Measurements from ENCODE around the gene HACL1.
A peak's percentile ranks its signal among the peaks of the same experiment; 100 is the strongest.

HACL1 gene

GRCh38 chr3:15612001-15612400 is 10.6 kb upstream of the HACL1 start:
- Histone ChIP-seq H3K79me1 (ENCODE audit: low read length) (no peaks in the 10 kb centered on the region), H2BK120ac (ENCODE audit: insufficient read depth, low read length, poor library complexity) (no peak overlapping the region), H3K18ac (ENCODE audit: low read length) (no peak overlapping the region), H3K27ac (ENCODE audit: low read depth, low read length) (no peak overlapping the region), H3K9ac (ENCODE audit: low read length) (no peak overlapping the region), H2BK12ac (ENCODE audit: low read length) (no peak overlapping the region), H2AK5ac (ENCODE audit: low read length) (no peak overlapping the region), H3K14ac (ENCODE audit: low read length) (no peak overlapping the region), H3K79me2 (ENCODE audit: control insufficient read depth, insufficient read depth, low read length, poor library complexity) (no peaks in the 10 kb centered on the region), H2AFZ (ENCODE audit: insufficient read depth, low read length, poor library complexity) (no peak overlapping the region), H3K4ac (ENCODE audit: low read depth, low read length) (no peak overlapping the region), H3K4me3 (ENCODE audit: low read depth, low read length) (no peak overlapping the region), H4K12ac (ENCODE audit: low read depth, low read length) (no peak overlapping the region), H3K36me3 (ENCODE audit: control insufficient read depth in 1 of 2, insufficient read depth in 2 of 2, low read length in 2 of 2) (no peaks in the 10 kb centered on the region), H3K27me3 (ENCODE audit: insufficient read depth, low read length) (no peaks in the 10 kb centered on the region), H4K91ac (ENCODE audit: low read depth, low read length) (no peak overlapping the region), H3K4me1 (ENCODE audit: control insufficient read depth in 1 of 2, insufficient read depth in 2 of 2, low read length in 2 of 2) (no peaks in the 10 kb centered on the region), H3K9me3 (ENCODE audit: insufficient read depth, low read depth, low read length) (no peaks in the 10 kb centered on the region), H2BK5ac (ENCODE audit: low read depth, low read length, poor library complexity) (no peak overlapping the region), H4K8ac (ENCODE audit: low read depth, low read length) (no peak overlapping the region), H3K4me2 (ENCODE audit: low read length) (no peak overlapping the region), H3K23ac (ENCODE audit: low read length) (no peak overlapping the region)
- DNase-seq, result no peak
- no CpG with 5 or more reads among the region's 1 CpG for WGBS (ENCODE audit: extremely low coverage, insufficient coverage, insufficient read length)

DNA sequence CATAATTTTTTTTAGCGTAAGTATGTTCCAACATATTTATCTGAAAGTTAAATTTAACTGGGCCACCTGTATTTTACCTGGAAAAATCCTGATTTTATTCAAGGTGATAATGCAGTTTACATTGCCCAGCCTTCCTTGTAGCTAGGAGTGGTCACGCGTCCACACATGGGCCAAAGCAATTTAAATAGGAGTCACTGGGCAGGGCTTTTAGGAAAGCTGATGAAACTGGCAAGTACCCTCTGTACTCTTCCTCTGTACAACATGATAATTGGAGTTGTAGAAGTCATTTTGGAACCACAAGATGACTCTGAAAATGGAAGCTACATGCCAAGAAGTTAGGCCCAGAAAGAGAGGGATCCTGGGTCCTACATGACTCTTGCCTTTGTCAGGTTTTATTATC is 9.6 kb upstream of the HACL1 start:
- WGBS (ENCODE audit: extremely low coverage, insufficient coverage, insufficient read length), result no CpG with 5 or more reads among the region's 3 CpGs
- Histone ChIP-seq H3K9me3 (ENCODE audit: insufficient read depth, low read depth, low read length) (no peaks in the 10 kb centered on the region), H2BK5ac (ENCODE audit: low read depth, low read length, poor library complexity) (no peak overlapping the region), H3K18ac (ENCODE audit: low read length) (no peak overlapping the region), H2AK5ac (ENCODE audit: low read length) (no peak overlapping the region), H3K4me1 (ENCODE audit: control insufficient read depth in 1 of 2, insufficient read depth in 2 of 2, low read length in 2 of 2) (no peaks in the 10 kb centered on the region), H4K91ac (ENCODE audit: low read depth, low read length) (no peak overlapping the region), H2AFZ (ENCODE audit: insufficient read depth, low read length, poor library complexity) (no peak overlapping the region), H2BK12ac (ENCODE audit: low read length) (no peak overlapping the region), H3K79me2 (ENCODE audit: control insufficient read depth, insufficient read depth, low read length, poor library complexity) (no peaks in the 10 kb centered on the region), H3K36me3 (ENCODE audit: control insufficient read depth in 1 of 2, insufficient read depth in 2 of 2, low read length in 2 of 2) (no peaks in the 10 kb centered on the region), H3K79me1 (ENCODE audit: low read length) (no peaks in the 10 kb centered on the region), H3K23ac (ENCODE audit: low read length) (no peak overlapping the region), H3K14ac (ENCODE audit: low read length) (no peak overlapping the region), H3K27me3 (ENCODE audit: insufficient read depth, low read length) (no peaks in the 10 kb centered on the region), H3K27ac (ENCODE audit: low read depth, low read length) (no peak overlapping the region), H3K9ac (ENCODE audit: low read length) (no peak overlapping the region), H4K8ac (ENCODE audit: low read depth, low read length) (no peak overlapping the region), H2BK120ac (ENCODE audit: insufficient read depth, low read length, poor library complexity) (no peak overlapping the region), H3K4me3 (ENCODE audit: low read depth, low read length) (no peak overlapping the region), H3K4me2 (ENCODE audit: low read length) (no peak overlapping the region), H3K4ac (ENCODE audit: low read depth, low read length) (no peak overlapping the region), H4K12ac (ENCODE audit: low read depth, low read length) (no peak overlapping the region)
- no peak for DNase-seq

DNA sequence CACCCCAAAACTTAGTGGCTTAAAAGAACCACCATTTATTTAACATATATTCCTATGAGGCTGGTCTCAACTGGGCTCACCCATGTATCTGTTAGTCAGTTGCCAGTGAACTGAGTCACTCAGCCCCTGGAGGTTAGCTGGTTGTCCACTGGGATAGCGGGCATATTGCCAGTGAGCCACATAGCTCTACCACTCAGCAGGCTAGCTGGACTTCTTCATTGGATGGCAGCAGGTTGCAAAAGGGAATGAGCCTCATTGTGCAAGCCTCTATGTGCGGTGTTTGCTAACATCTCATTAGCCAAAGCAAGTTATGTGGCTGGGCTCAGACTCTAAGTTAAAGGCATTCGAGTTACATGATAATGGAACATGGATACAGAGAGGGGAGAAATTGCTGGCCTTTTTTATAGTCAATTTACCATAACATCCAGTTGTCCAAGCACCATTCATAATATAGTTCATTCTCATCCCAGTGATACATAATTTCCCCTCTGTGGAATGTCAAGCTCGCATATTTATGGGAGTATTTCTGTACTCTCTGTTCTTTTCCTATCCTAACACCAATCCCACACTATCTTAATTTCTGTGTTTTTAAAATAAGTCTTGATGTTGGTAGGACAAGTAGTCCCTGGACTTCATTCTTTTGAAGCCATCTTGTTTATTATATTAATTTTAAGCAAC is 8.9 kb upstream of the HACL1 start:
- H3K79me2 ChIP-seq (ENCODE audit: control insufficient read depth, insufficient read depth, low read length, poor library complexity), result no peaks in the 10 kb centered on the region
- H3K9me3 ChIP-seq (ENCODE audit: insufficient read depth, low read depth, low read length), result no peaks in the 10 kb centered on the region
- H3K4ac ChIP-seq (ENCODE audit: low read depth, low read length), result no peak overlapping the region
- no peak overlapping the region for H3K4me3 ChIP-seq (ENCODE audit: low read depth, low read length)
- no peaks in the 10 kb centered on the region for H3K36me3 ChIP-seq (ENCODE audit: control insufficient read depth in 1 of 2, insufficient read depth in 2 of 2, low read length in 2 of 2)
- no peaks in the 10 kb centered on the region for H3K4me1 ChIP-seq (ENCODE audit: control insufficient read depth in 1 of 2, insufficient read depth in 2 of 2, low read length in 2 of 2)
- H3K27me3 ChIP-seq (ENCODE audit: insufficient read depth, low read length), result no peaks in the 10 kb centered on the region
- H2BK12ac ChIP-seq (ENCODE audit: low read length), result no peak overlapping the region
- no peak overlapping the region for H3K4me2 ChIP-seq (ENCODE audit: low read length)
- DNase-seq, result peak in 1 of 2 donors; percentile 11
- WGBS (ENCODE audit: extremely low coverage, insufficient coverage, insufficient read length), result no CpG with 5 or more reads among the region's 4 CpGs
- H3K79me1 ChIP-seq (ENCODE audit: low read length), result no peaks in the 10 kb centered on the region
- H4K8ac ChIP-seq (ENCODE audit: low read depth, low read length), result no peak overlapping the region
- no peak overlapping the region for H4K12ac ChIP-seq (ENCODE audit: low read depth, low read length)
- H2AK5ac ChIP-seq (ENCODE audit: low read length), result no peak overlapping the region
- H3K9ac ChIP-seq (ENCODE audit: low read length), result no peak overlapping the region
- H2BK5ac ChIP-seq (ENCODE audit: low read depth, low read length, poor library complexity), result no peak overlapping the region
- H3K18ac ChIP-seq (ENCODE audit: low read length), result no peak overlapping the region
- no peak overlapping the region for H3K14ac ChIP-seq (ENCODE audit: low read length)
- no peak overlapping the region for H2BK120ac ChIP-seq (ENCODE audit: insufficient read depth, low read length, poor library complexity)
- no peak overlapping the region for H3K27ac ChIP-seq (ENCODE audit: low read depth, low read length)
- H2AFZ ChIP-seq (ENCODE audit: insufficient read depth, low read length, poor library complexity), result no peak overlapping the region
- no peak overlapping the region for H3K23ac ChIP-seq (ENCODE audit: low read length)
- H4K91ac ChIP-seq (ENCODE audit: low read depth, low read length), result no peak overlapping the region

DNA sequence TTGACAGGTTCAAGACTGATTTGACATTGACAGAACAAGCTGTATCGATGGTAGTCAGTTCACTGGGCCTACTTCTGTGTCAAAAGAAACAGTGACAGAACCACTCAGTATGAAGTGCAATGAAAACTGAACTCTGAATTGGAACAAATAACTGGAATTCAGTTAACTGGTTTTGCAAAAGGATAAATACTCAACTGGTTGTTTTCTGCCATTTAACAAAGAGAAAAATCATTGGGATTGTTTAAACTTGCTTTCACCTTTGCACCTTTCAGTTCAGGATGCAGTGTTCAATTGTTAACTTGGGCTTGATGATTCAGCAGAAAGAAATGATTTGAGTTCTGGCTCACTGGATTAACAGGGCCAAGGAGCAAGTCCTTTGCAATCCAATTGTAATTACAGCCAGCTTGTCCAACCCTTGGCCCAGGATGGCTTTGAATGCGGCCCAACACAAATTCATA is 5.1 kb upstream of the HACL1 start:
- no peaks in the 10 kb centered on the region for H3K36me3 ChIP-seq (ENCODE audit: control insufficient read depth in 1 of 2, insufficient read depth in 2 of 2, low read length in 2 of 2)
- H3K14ac ChIP-seq (ENCODE audit: low read length), result no peak overlapping the region
- H4K12ac ChIP-seq (ENCODE audit: low read depth, low read length), result no peak overlapping the region
- H3K27me3 ChIP-seq (ENCODE audit: insufficient read depth, low read length), result no peaks in the 10 kb centered on the region
- H3K4me3 ChIP-seq (ENCODE audit: low read depth, low read length), result no peak overlapping the region
- H2BK120ac ChIP-seq (ENCODE audit: insufficient read depth, low read length, poor library complexity), result no peak overlapping the region
- no peak overlapping the region for H2BK12ac ChIP-seq (ENCODE audit: low read length)
- H3K79me2 ChIP-seq (ENCODE audit: control insufficient read depth, insufficient read depth, low read length, poor library complexity), result peaks cover 2% of the 10 kb centered on the region
- H4K91ac ChIP-seq (ENCODE audit: low read depth, low read length), result no peak overlapping the region
- H3K4me2 ChIP-seq (ENCODE audit: low read length), result no peak overlapping the region
- no peaks in the 10 kb centered on the region for H3K4me1 ChIP-seq (ENCODE audit: control insufficient read depth in 1 of 2, insufficient read depth in 2 of 2, low read length in 2 of 2)
- H3K9ac ChIP-seq (ENCODE audit: low read length), result no peak overlapping the region
- H2AK5ac ChIP-seq (ENCODE audit: low read length), result no peak overlapping the region
- H2AFZ ChIP-seq (ENCODE audit: insufficient read depth, low read length, poor library complexity), result no peak overlapping the region
- peaks cover 2% of the 10 kb centered on the region for H3K9me3 ChIP-seq (ENCODE audit: insufficient read depth, low read depth, low read length)
- H3K79me1 ChIP-seq (ENCODE audit: low read length), result peaks cover 6% of the 10 kb centered on the region
- no peak overlapping the region for H3K4ac ChIP-seq (ENCODE audit: low read depth, low read length)
- WGBS (ENCODE audit: extremely low coverage, insufficient coverage, insufficient read length), result no CpG with 5 or more reads among the region's 2 CpGs
- no peak overlapping the region for H3K18ac ChIP-seq (ENCODE audit: low read length)
- H2BK5ac ChIP-seq (ENCODE audit: low read depth, low read length, poor library complexity), result no peak overlapping the region
- H3K23ac ChIP-seq (ENCODE audit: low read length), result no peak overlapping the region
- no peak overlapping the region for H4K8ac ChIP-seq (ENCODE audit: low read depth, low read length)
- DNase-seq, result no peak
- no peak overlapping the region for H3K27ac ChIP-seq (ENCODE audit: low read depth, low read length)

All from trophoblast cell (in vitro differentiated cells and primary cell).